NCI-H748 treated with DMSO at 0.1 percent for 48 hours (cell line): Measurements from ENCODE around the gene HS3ST4.

Experiments used
- DNase-seq: peaks from one replicate; lab custom pipeline; 2025; lab: John Stamatoyannopoulos, UW

Gene HS3ST4

GRCh38 chr16:26108836-26109505, 417.2 kb downstream of the HS3ST4 start:
- DNase-seq: no peak

- DNase-seq: no peak
Measured at GRCh38 chr16:26111900-26112299, 420.1 kb downstream of the HS3ST4 start.

GRCh38 chr16:26118575-26118974, 426.8 kb downstream of the HS3ST4 start:
- no peak for DNase-seq

- peak; percentile 47 for DNase-seq
Measured at GRCh38 chr16:26120729-26121128, 429.0 kb downstream of the HS3ST4 start.

GRCh38 chr16:26128296-26128695, 436.5 kb downstream of the HS3ST4 start:
- DNase-seq: no peak

- DNase-seq: no peak
Measured at GRCh38 chr16:26129997-26130396, 438.2 kb downstream of the HS3ST4 start.

GRCh38 chr16:26133416-26134093, 441.8 kb downstream of the HS3ST4 start:
- peak; percentile 28 for DNase-seq

GRCh38 chr16:26134588-26134987, 442.8 kb downstream of the HS3ST4 start:
- no peak for DNase-seq

- DNase-seq: no peak
Measured at GRCh38 chr16:26137956-26138355, 446.2 kb downstream of the HS3ST4 start.

- no peak for DNase-seq
Measured at GRCh38 chr16:26139091-26139490, 447.3 kb downstream of the HS3ST4 start.

GRCh38 chr16:26139884-26140283, 448.1 kb downstream of the HS3ST4 start:
- no peak for DNase-seq

GRCh38 chr16:26149364-26150190, 457.8 kb downstream of the HS3ST4 start:
- no peak for DNase-seq

- no peak for DNase-seq
Measured at GRCh38 chr16:26155221-26155620, 463.5 kb downstream of the HS3ST4 start.

GRCh38 chr16:26157319-26157718, 465.6 kb downstream of the HS3ST4 start:
- no peak for DNase-seq

GRCh38 chr16:26158142-26158759, 466.5 kb downstream of the HS3ST4 start:
- no peak for DNase-seq

- DNase-seq: no peak
Measured at GRCh38 chr16:26161461-26162180, 469.9 kb downstream of the HS3ST4 start.

- no peak for DNase-seq
Measured at GRCh38 chr16:26169473-26169872, 477.7 kb downstream of the HS3ST4 start.

- DNase-seq: no peak
Measured at GRCh38 chr16:26175944-26176343, 484.2 kb downstream of the HS3ST4 start.

GRCh38 chr16:26177438-26177837, 485.7 kb downstream of the HS3ST4 start:
- DNase-seq: no peak

GRCh38 chr16:26178298-26178697, 486.5 kb downstream of the HS3ST4 start:
- no peak for DNase-seq

- no peak for DNase-seq
Measured at GRCh38 chr16:26186091-26186615, 494.4 kb downstream of the HS3ST4 start.
